Endothelial cell of umbilical vein (primary cell): ENCODE results near the gene MYO16. TPM values are rescaled to one million over a fixed set of nuclear protein-coding genes. Genes with fewer than 3 reads are reported as not detected.

ENCODE experiments used
- BruUV-seq: library from RNA; stranded (reverse); fragments of 400-500 nt; replicated peaks from 2 replicates; lab custom pipeline; 2021; lab: Mats Ljungman, UMichigan
- CTCF ChIA-PET: fragments of 300-600, 350-600 bp; sonication (Branson Sonifier 250); formaldehyde crosslinking; loops from one replicate; lab custom pipeline; 2021; ENCODE audit warnings: antibody characterized with exemption, inconsistent platforms; lab: Charles Lee
- POLR2A ChIA-PET: fragments of 300-600, 350-600 bp; sonication (Branson Sonifier 250); formaldehyde crosslinking; loops from one replicate; lab custom pipeline; 2021; ENCODE audit warnings: antibody characterized with exemption, inconsistent platforms; lab: Charles Lee
- DNase-seq: peaks from one replicate; pipeline ENCODE4 v3.0.0-alpha.2; 2011; ENCODE audit warnings: low read depth, low spot score
- FAIRE-seq: peaks from 2 replicates; lab custom pipeline; 2011; peaks lifted over from hg19 to GRCh38; lab: Jason Lieb, UNC
- H2AFZ ChIP-seq: 2 replicates; pipeline ENCODE4 v1.6.0; 2012; ENCODE audit warnings: low read depth, low read length, control low read depth, inconsistent platforms
- H3K27ac ChIP-seq: 2 replicates; pipeline ENCODE4 v1.5.1; 2011; ENCODE audit warnings: low read depth, mild to moderate bottlenecking, control low read depth, low read length, moderate library complexity; ENCODE audit not compliant: insufficient read depth
- H3K27me3 ChIP-seq, 2 experiments: 2 replicates each; pipeline versions ENCODE4 v1.6.0 to v1.6.1; 2011; ENCODE audit warnings: low read length in 2 of 2, mixed read lengths in 1 of 2; ENCODE audit not compliant: control insufficient read depth in 2 of 2, insufficient read depth in 2 of 2
- H3K36me3 ChIP-seq, 2 experiments: 2 replicates in 1 of 2; 3 replicates in 1 of 2; pipeline ENCODE4 v1.5.1; 2011; ENCODE audit warnings: low read length in 2 of 2, mild to moderate bottlenecking in 1 of 2, moderate library complexity in 1 of 2; ENCODE audit not compliant: control insufficient read depth in 2 of 2, insufficient read depth in 2 of 2; ENCODE audit errors: extremely low read depth in 1 of 2
- H3K4me1 ChIP-seq: 3 replicates; pipeline ENCODE4 v1.5.1; 2011; ENCODE audit warnings: mild to moderate bottlenecking, low read length; ENCODE audit not compliant: control insufficient read depth, insufficient read depth; ENCODE audit errors: extremely low read depth
- H3K4me2 ChIP-seq: 2 replicates; pipeline ENCODE4 v1.6.1; 2011; ENCODE audit warnings: low read length, control low read depth, mixed read lengths; ENCODE audit not compliant: insufficient read depth
- H3K4me3 ChIP-seq, 3 experiments: fragments of 200-600 bp in 1 of 3; sonication (generic), shearing (Covaris generic) in 1 of 3; replicated peaks in 1 of 3; 2 replicates each; pipeline ENCODE4 v1.5.1; 2011 to 2016; ENCODE audit warnings: control low read depth in 3 of 3, low read length in 3 of 3, mild to moderate bottlenecking in 2 of 3, inconsistent platforms in 1 of 3, low read depth in 1 of 3, moderate library complexity in 1 of 3; ENCODE audit not compliant: insufficient read depth in 1 of 3
- H3K79me2 ChIP-seq: 2 replicates; pipeline ENCODE4 v1.6.0; 2012; ENCODE audit warnings: low read length, inconsistent platforms; ENCODE audit not compliant: control insufficient read depth, insufficient read depth
- H3K9ac ChIP-seq: replicated peaks from 2 replicates; pipeline ENCODE3; 2011; ENCODE audit warnings: low read length, control low read depth; ENCODE audit not compliant: insufficient read depth; ENCODE audit errors: extremely low read depth
- H3K9me1 ChIP-seq: replicated peaks from 3 replicates; pipeline ENCODE4 v1.6.0; 2011; ENCODE audit warnings: mild to moderate bottlenecking, low read length; ENCODE audit not compliant: control insufficient read depth, insufficient read depth; ENCODE audit errors: extremely low read depth
- H3K9me3 ChIP-seq: replicated peaks from 2 replicates; pipeline ENCODE4 v1.5.1; 2012; ENCODE audit warnings: low read length, inconsistent platforms; ENCODE audit not compliant: control insufficient read depth, insufficient read depth
- H4K20me1 ChIP-seq: replicated peaks from 2 replicates; pipeline ENCODE3; 2011; ENCODE audit warnings: mild to moderate bottlenecking, low read length; ENCODE audit not compliant: control insufficient read depth, insufficient read depth; ENCODE audit errors: extremely low read depth
- CTCF ChIP-seq, 2 donors: IDR thresholded peaks; 1 replicate in 1 of 2; 2 replicates in 1 of 2; pipeline ENCODE4 v1.5.1; 2011; ENCODE audit warnings: low read length in 2 of 2, mild to moderate bottlenecking in 2 of 2, moderate library complexity in 2 of 2, control low read depth in 1 of 2, inconsistent platforms in 1 of 2, low read depth in 1 of 2; ENCODE audit not compliant: insufficient read depth in 1 of 2; ENCODE audit errors: extremely low read depth in 1 of 2
- EZH2 ChIP-seq: IDR thresholded peaks from 2 replicates; pipeline ENCODE4 v1.6.1; 2012; ENCODE audit warnings: borderline replicate concordance, low read depth, mild to moderate bottlenecking, moderate library complexity, low read length, inconsistent platforms; ENCODE audit not compliant: severe bottlenecking
- FOS ChIP-seq: IDR thresholded peaks from 2 replicates; pipeline ENCODE4 v1.6.1; 2011; ENCODE audit warnings: mild to moderate bottlenecking, low read length, moderate library complexity, borderline replicate concordance; ENCODE audit not compliant: insufficient read depth
- GATA2 ChIP-seq: IDR thresholded peaks from 2 replicates; pipeline ENCODE4 v1.7.0; 2011; ENCODE audit warnings: low read depth, mild to moderate bottlenecking, moderate library complexity, mixed read lengths, low read length; ENCODE audit not compliant: insufficient read length, insufficient read depth
- JUN ChIP-seq: IDR thresholded peaks from 2 replicates; pipeline ENCODE4 v1.6.1; 2011; ENCODE audit warnings: borderline replicate concordance, low read depth; ENCODE audit not compliant: insufficient read length, insufficient read depth
- MAX ChIP-seq: IDR thresholded peaks from 2 replicates; pipeline ENCODE4 v1.6.1; 2011; ENCODE audit not compliant: insufficient read depth, insufficient read length
- MYC ChIP-seq: IDR thresholded peaks from one replicate; pipeline ENCODE4 v1.6.1; 2011; ENCODE audit warnings: mild to moderate bottlenecking, low read depth, low read length
- POLR2A ChIP-seq: IDR thresholded peaks from 2 replicates; pipeline ENCODE4 v1.6.1; 2012; ENCODE audit warnings: low read depth, mild to moderate bottlenecking, control low read depth, low read length
- POLR2AphosphoS5 ChIP-seq: IDR thresholded peaks from 2 replicates; pipeline ENCODE4 v1.6.1; 2012; ENCODE audit warnings: low read depth, mild to moderate bottlenecking, control low read depth, low read length, moderate library complexity; ENCODE audit not compliant: insufficient read depth
- dilution Hi-C: fragments of 300-500 bp; cut with MboI; formaldehyde crosslinking; loops from one replicate; pipeline ENCODE4 v1.15.0; 2019; ENCODE audit warnings: low sequenced_read_pairs; ENCODE audit not compliant: extremely low pct_ligation_motif_present
- intact Hi-C: fragments of 100-400 bp; cut with micrococcal nuclease; formaldehyde crosslinking; loops from one replicate; pipeline ENCODE4 v1.10.0; 2022
- polyA plus RNA-seq, 4 experiments: library from polyadenylated mRNA; depleted of rRNA in 3 of 4; stranded (reverse) in 3 of 4; unstranded in 1 of 4; fragments of >200 nt; gene quantifications; 2 replicates each; pipeline versions ENCODE4 v1.2.1 to v1.2.3, GENCODE V29; 2011 to 2012; ENCODE audit warnings: missing spikeins in 1 of 4
- total RNA-seq: library from RNA; stranded (reverse); gene quantifications from 2 replicates; pipeline ENCODE4 v1.2.3, GENCODE V29; 2021

Gene MYO16
- total and polyA plus RNA-seq, 2 donors (not counting 3 experiments of a cell fraction or from before 2014, with no cell fraction given): 0.03 to 0.04 TPM

GRCh38 chr13:108662528-108662927 lies 33.1 kb downstream of the MYO16 start:
- FAIRE-seq: no peak
- TF ChIP-seq JUN: no peak
- TF ChIP-seq CTCF (IDR thresholded peaks at IDR 0.05; ENCODE audit: extremely low read depth in 1 of 2, insufficient read depth in 1 of 2, low read depth in 1 of 2, low read length in 2 of 2): no peak
- TF ChIP-seq GATA2: no peak
- no peak for TF ChIP-seq FOS
- TF ChIP-seq POLR2A: no peak
- TF ChIP-seq MAX: no peak
- no peak for TF ChIP-seq MYC
- no peak for TF ChIP-seq POLR2AphosphoS5
- no peak for TF ChIP-seq EZH2
- BruUV-seq: no TSS peak

More at GRCh38 chr13:108662528-108662927, 33.1 kb downstream of the MYO16 start:
- dilution Hi-C loops (no loop called here), intact Hi-C loops (no loop called here)
- CTCF ChIA-PET: no interaction called here
- H3K4me3 ChIP-seq: no peak overlapping the region
- no peaks in the 10 kb centered on the region for H3K4me1 ChIP-seq
- H3K36me3 ChIP-seq: no peaks in the 10 kb centered on the region
- no peak overlapping the region for H2AFZ ChIP-seq
- H3K9me3 ChIP-seq: no peaks in the 10 kb centered on the region
- H3K27ac ChIP-seq: no peak overlapping the region
- POLR2A ChIA-PET: no interaction called here
- H4K20me1 ChIP-seq: no peaks in the 10 kb centered on the region
- H3K79me2 ChIP-seq: no peaks in the 10 kb centered on the region
- no peak for DNase-seq
- H3K4me2 ChIP-seq: no peak overlapping the region
- no peak overlapping the region for H3K9ac ChIP-seq
- H3K9me1 ChIP-seq: no peaks in the 10 kb centered on the region
- H3K27me3 ChIP-seq: no peaks in the 10 kb centered on the region
